NB4 (cell line): ENCODE results near the gene CLPTM1L.

ENCODE experiments used
- POLR2A ChIP-seq: IDR thresholded peaks from 2 replicates; pipeline ENCODE4 v1.6.1; 2011; ENCODE audit warnings: mild to moderate bottlenecking; ENCODE audit not compliant: insufficient read length; ENCODE audit errors: extremely low read depth
- TF ChIP-seq, protein P1 (sequence below): IDR thresholded peaks from one replicate; pipeline ENCODE4 v1.5.1; 2012; ENCODE audit warnings: low read depth, low read length

DNA sequence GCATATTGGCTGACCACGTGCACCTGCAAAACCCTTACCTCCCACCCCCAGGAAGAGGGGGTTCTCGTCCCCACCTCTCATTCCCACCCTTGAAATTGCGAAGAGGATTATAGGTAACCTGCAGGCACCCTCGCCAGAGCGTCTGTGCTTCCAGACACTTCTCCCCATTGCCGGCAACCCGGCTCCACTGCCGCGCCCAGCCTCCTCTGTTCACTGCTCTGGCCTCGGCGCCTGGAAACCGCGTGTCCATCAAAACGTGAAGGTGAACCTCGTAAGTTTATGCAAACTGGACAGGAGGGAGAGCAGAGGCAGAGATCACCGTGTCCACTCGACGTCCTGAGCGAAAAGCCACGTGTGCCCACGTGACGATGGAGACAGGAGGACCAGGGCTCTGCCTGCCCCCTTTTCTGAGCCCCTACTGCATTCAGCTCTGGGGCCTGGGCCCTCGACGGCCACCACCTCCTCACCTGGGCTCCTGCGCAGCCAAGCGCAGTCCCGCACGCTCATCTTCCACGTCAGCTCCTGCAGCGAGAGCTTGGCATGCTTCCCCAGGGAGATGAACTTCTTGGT is 52.0 kb downstream of the CLPTM1L start:
- no peak for TF ChIP-seq POLR2A
- TF ChIP-seq, protein P1, sequence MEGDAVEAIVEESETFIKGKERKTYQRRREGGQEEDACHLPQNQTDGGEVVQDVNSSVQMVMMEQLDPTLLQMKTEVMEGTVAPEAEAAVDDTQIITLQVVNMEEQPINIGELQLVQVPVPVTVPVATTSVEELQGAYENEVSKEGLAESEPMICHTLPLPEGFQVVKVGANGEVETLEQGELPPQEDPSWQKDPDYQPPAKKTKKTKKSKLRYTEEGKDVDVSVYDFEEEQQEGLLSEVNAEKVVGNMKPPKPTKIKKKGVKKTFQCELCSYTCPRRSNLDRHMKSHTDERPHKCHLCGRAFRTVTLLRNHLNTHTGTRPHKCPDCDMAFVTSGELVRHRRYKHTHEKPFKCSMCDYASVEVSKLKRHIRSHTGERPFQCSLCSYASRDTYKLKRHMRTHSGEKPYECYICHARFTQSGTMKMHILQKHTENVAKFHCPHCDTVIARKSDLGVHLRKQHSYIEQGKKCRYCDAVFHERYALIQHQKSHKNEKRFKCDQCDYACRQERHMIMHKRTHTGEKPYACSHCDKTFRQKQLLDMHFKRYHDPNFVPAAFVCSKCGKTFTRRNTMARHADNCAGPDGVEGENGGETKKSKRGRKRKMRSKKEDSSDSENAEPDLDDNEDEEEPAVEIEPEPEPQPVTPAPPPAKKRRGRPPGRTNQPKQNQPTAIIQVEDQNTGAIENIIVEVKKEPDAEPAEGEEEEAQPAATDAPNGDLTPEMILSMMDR = no peak
